ENCODE results near the gene CDK19. TPM values are rescaled to one million over a fixed set of nuclear protein-coding genes. Genes with fewer than 3 reads are reported as not detected.

Gene CDK19
- total RNA-seq, 1 donor from 2014 or later = 19.0 TPM

GRCh38 chr6:110741517-110741916 lies 73.8 kb downstream of the CDK19 start:
- Mint-ChIP-seq H3K36me3 (ENCODE audit: low read depth, unreplicated experiment) (peaks cover 24% of the 10 kb centered on the region), H3K4me3 (ENCODE audit: unreplicated experiment) (peak overlapping the region; percentile 35), H3K27me3 (ENCODE audit: unreplicated experiment) (peaks cover 3% of the 10 kb centered on the region), H3K4me1 (ENCODE audit: unreplicated experiment) (no peaks in the 10 kb centered on the region), H3K27ac (ENCODE audit: unreplicated experiment) (no peak overlapping the region), H3K9me3 (ENCODE audit: unreplicated experiment) (peaks cover 8% of the 10 kb centered on the region)
- TF ChIP-seq CTCF (IDR thresholded peaks at IDR 0.05; ENCODE audit: unreplicated experiment) = no peak
- no peak for DNase-seq (ENCODE audit: low spot score)

- Mint-ChIP-seq H3K4me3 (ENCODE audit: unreplicated experiment) (no peak overlapping the region), H3K9me3 (ENCODE audit: unreplicated experiment) (peaks cover 8% of the 10 kb centered on the region), H3K27ac (ENCODE audit: unreplicated experiment) (no peak overlapping the region), H3K36me3 (ENCODE audit: low read depth, unreplicated experiment) (peaks cover 24% of the 10 kb centered on the region), H3K4me1 (ENCODE audit: unreplicated experiment) (no peaks in the 10 kb centered on the region), H3K27me3 (ENCODE audit: unreplicated experiment) (peaks cover 3% of the 10 kb centered on the region)
- DNase-seq (ENCODE audit: low spot score) = no peak
- no peak for TF ChIP-seq CTCF (IDR thresholded peaks at IDR 0.05; ENCODE audit: unreplicated experiment)
These were observed 76.3 kb downstream of the CDK19 start for GRCh38 chr6:110738899-110739365.

- H3K9me3 Mint-ChIP-seq (ENCODE audit: unreplicated experiment) = no peaks in the 10 kb centered on the region
- no peak for DNase-seq (ENCODE audit: low spot score)
- no peak for TF ChIP-seq CTCF (IDR thresholded peaks at IDR 0.05; ENCODE audit: unreplicated experiment)
- no peaks in the 10 kb centered on the region for H3K27me3 Mint-ChIP-seq (ENCODE audit: unreplicated experiment)
- no peak overlapping the region for H3K27ac Mint-ChIP-seq (ENCODE audit: unreplicated experiment)
- peaks cover 1% of the 10 kb centered on the region for H3K36me3 Mint-ChIP-seq (ENCODE audit: low read depth, unreplicated experiment)
- H3K4me1 Mint-ChIP-seq (ENCODE audit: unreplicated experiment) = peaks cover 4% of the 10 kb centered on the region
- H3K4me3 Mint-ChIP-seq (ENCODE audit: unreplicated experiment) = no peak overlapping the region
These were observed 79.6 kb downstream of the CDK19 start for GRCh38 chr6:110735666-110736065.

GRCh38 chr6:110731898-110732297 lies 83.4 kb downstream of the CDK19 start:
- Mint-ChIP-seq H3K27me3 (ENCODE audit: unreplicated experiment) (no peaks in the 10 kb centered on the region), H3K27ac (ENCODE audit: unreplicated experiment) (no peak overlapping the region), H3K9me3 (ENCODE audit: unreplicated experiment) (peaks cover 3% of the 10 kb centered on the region), H3K36me3 (ENCODE audit: low read depth, unreplicated experiment) (no peaks in the 10 kb centered on the region), H3K4me1 (ENCODE audit: unreplicated experiment) (peaks cover 7% of the 10 kb centered on the region), H3K4me3 (ENCODE audit: unreplicated experiment) (no peak overlapping the region)
- DNase-seq (ENCODE audit: low spot score) = no peak
- TF ChIP-seq CTCF (IDR thresholded peaks at IDR 0.05; ENCODE audit: unreplicated experiment) = no peak

GRCh38 chr6:110731196-110731595 lies 84.1 kb downstream of the CDK19 start:
- Mint-ChIP-seq H3K9me3 (ENCODE audit: unreplicated experiment) (peaks cover 3% of the 10 kb centered on the region), H3K36me3 (ENCODE audit: low read depth, unreplicated experiment) (no peaks in the 10 kb centered on the region), H3K4me1 (ENCODE audit: unreplicated experiment) (peaks cover 7% of the 10 kb centered on the region), H3K27me3 (ENCODE audit: unreplicated experiment) (no peaks in the 10 kb centered on the region), H3K27ac (ENCODE audit: unreplicated experiment) (no peak overlapping the region), H3K4me3 (ENCODE audit: unreplicated experiment) (no peak overlapping the region)
- TF ChIP-seq CTCF (IDR thresholded peaks at IDR 0.05; ENCODE audit: unreplicated experiment) = no peak
- DNase-seq (ENCODE audit: low spot score) = no peak

Data from endothelial cell (in vitro differentiated cells).